HG03039 (cell line): ENCODE results near the gene CCL5.
A peak's percentile ranks its signal among the peaks of the same experiment; 100 is the strongest.

Source experiments
- ATAC-seq: cut with Tn5 transposase; IDR thresholded peaks from one replicate; pipeline ENCODE4 v1.9.1; 2021; ENCODE audit warnings: mild to moderate bottlenecking, moderate library complexity; ENCODE audit not compliant: unreplicated experiment

Gene CCL5

DNA sequence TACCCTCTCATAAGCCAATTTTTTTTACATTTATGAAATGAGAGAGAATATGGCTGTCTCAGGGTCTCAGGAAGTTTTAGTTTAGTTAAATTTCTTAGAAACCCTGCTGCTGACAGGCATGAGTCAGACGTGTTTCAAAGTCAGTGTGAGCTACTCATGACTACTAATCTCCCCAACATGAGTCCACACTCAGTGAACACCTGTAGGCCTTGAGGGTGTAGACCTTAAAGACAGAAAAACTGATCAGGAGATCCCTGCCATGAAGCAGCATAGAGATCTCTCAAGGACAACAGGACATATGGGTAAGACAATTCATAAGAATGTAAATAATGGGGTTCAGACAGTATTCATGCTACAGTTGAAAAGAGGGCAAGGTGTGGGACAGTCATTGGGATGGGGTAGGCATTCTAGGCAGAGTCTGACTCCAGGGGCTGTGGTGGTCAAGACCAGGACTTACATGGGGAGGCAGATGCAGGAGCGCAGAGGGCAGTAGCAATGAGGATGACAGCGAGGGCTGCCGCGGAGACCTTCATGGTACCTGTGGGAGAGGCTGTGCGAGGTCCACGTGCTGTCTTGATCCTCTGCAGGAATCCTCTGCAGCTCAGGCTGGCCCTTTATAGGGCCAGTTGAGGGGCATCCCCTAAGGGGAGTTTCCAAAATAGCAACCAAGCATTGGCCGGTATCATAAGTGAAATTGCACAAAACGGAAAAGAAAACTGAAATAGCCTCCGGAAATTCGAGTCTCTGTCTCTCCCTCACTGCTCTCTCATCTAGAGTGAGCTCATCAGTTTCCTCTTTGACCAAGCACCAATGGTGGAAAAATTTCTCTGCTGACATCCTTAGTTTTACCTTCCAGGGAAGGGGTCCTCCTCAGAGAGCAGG, at the start of gene CCL5:
TSS of gene CCL5 (minus strand) at position 588 of the 882 bp plus-strand sequence.
- ATAC-seq = peak; percentile 83

DNA sequence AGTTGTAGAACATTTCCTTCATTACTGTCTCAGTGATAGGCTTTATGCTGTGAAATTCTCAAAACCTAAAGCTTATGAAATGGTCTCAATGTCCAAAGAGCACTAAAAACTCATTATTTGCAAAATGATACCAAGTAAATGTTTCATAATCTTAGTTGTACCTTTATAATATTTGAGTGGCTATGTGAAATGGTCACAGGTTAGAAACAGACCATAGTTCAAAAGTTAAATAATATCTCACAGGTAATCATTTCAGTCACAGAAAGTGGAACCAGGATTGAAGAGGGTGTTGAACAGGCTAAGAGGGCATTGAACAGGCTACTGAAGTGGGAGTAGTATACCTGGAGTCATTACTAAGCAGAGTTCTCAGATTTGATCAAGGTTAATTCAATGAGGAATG, 47.6 kb upstream of the CCL5 start:
- ATAC-seq = no peak

DNA sequence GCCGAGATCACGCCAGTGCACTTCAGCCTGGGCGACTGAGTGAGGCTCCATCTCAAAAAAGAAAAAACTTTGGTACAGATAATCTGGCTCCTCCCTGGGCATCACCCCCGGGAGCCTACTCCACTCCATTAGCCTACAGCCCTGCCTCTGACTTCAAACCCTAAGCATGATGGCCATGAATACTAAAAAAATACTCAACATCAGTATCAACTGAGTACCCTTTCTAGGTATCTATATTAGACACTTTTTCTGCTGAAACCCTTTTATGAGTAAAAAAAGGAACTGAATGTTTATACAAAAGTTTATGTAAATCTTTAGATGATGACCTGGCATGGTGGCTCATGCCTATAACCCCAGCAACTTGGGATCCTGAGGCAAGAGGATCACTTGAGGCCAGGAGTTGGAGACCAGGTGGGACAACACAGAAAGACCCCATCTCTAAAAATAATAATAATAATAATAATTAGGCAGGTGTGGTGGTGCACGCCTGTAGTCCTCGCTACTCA, 43.5 kb upstream of the CCL5 start:
- ATAC-seq = no peak

DNA sequence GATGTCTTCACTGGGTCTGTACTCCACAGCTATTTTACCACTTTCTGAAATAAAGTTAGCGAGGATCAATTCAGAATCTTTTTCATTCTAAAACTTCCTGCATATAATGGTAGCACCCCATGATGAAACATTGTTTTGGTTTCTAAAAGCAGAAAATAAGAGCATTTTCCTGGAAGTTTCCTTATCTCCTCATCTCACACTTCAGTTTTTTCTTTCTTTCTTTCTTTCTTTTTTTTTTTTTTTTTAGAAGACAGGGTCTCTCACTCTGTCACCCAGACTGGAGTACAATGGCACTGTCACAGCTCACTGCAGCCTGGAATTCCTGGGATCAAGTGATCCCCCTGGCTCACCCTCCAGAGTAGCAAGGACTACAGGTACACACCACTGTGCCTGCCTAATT, 40.1 kb upstream of the CCL5 start:
- no peak for ATAC-seq

DNA sequence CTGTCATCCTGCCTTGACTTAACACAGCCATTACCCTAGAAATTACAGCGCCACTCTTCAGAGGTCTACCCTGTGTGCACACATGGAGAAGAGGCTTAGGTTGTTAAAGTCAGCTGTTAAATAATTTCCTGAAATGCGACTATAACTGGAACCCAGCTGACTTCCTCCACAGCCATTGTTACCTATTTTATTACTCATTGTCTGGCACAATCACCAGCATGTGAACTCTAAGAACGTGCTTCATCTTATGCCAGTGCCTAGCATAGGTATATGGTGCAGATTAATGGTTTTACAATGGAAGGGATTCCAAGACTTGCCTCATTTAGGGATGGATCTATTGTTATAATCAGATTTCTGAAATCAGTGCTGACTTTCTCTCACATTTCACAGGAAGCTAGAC, 38.5 kb upstream of the CCL5 start:
- no peak for ATAC-seq

DNA sequence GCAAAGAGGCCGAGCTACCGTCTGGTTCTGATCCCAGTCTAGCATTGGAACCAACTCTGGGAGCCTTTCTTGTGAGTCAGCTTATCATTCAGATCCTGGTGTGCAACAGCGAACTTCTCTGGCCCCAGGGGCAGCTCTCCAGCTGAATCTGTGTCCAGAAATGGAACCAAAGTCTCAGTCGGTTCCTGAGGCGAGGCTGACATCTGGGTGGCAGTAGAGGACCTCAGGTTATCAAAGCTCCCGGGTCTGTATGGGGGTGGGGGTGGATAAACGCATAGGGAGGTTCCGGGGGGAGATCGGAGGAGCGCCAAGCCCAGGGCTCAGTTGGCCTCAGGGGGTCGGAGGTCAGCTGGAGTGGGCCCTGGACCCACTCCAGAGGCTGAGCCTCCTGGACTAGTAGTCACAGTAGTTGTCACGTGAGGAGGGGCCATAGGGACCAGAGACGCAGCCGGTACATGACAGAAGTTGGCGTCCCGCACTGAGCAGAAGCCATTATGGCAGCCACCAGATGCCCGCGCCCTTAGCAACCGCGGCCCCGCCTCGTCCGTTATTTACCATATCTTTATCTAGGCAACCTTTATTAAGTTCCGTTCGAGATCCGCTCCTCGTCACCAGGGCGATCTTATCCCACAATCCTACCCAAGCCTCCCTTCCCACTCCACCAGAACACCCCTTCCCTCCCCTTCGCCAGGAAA, 37.5 kb upstream of the CCL5 start:
- ATAC-seq = no peak

DNA sequence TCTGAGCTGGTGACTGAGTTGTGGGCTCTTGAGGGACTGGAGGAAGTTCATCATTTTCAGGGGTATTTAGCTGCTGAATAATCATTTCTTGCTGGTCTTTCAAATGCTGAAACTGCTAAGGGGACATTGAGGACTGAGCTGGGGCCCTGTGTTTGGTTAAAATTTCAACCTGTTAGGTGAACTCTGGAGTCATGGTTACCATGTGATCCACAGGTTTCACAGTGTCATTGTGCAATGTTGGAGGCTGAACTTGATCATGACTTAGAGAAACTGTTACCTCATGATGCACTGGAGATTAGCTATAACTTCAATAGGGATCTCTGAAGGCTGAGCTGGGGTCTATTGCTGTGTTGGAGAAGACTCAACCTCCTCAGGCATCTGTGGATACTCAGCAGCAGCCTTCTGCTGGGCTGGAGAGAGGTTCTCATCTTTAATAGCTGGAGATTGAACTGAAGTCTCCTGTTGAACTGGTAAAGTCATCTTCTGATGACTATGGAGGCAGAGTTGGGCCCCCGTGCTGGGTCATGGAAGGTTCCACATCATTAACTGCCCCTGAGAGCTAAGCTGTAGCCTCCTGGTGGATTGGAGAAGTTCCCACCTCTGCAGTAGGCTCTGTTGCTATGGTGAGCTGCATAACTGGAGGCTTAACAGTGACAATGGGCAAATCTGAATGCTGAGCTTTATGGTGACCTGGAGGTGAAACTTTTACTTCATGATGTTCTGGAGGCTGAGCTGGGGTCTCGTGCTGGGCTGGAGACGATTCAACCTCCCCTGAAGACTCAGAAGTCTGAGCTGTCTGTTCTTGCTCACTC, 35.2 kb upstream of the CCL5 start:
- ATAC-seq = no peak

DNA sequence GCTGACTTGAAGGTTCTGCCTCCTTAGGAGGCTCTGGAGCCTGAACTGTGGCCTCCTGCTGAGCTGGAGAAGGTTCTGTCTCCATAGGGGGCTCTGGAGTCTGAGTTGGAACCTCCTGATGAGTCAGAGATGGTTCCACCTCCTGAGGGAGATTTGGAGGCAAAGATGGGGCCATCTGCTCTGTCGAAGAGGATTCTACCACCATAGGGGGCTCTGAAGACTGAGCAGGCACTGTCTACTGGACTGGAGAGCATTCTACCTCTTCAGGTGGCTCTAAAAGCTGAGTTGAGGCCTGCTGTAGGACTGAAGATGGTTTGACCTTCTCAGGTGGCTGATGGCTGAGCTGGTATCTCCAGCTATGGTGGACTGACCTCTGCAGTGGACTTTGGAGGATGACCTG, 34.2 kb upstream of the CCL5 start:
- no peak for ATAC-seq

DNA sequence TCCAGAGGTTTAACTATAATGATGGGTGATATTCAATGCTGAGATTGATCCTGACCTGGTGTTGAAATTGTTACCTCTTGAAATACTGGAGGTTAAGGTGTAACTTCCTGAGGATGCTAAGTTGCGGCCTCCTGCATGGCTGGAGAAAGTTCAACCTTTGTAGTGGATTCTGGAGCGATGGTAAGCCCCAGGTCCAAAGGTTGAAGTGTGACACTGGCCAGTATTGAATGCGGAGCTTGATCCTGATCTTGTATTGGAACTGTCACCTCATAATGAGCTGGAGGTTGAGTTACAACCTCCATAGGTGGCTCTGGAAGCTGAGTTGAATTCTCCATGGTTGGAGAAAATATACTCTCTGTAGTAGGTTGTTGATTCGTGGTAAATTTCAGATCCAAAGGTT, 33.4 kb upstream of the CCL5 start:
- ATAC-seq = no peak

DNA sequence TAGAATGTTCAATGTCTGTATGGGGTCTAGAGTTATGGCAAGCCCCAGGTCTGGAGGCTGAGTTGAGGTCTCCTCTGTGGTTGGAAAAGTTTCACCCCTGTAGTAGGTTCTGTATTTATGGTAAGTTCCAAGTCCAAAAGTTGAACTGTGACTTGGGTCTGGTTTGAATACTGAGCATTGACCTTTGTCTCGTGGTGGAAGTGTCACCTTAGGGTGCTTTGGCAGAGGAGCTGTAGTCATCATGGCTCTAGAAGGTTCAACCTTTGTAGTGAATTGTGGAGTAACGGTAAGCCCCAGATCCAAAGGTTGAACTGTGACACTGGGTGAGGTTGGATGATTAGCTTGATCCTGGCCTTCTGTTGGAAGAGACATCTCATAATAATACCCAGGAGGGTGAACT, 32.8 kb upstream of the CCL5 start:
- ATAC-seq = no peak

DNA sequence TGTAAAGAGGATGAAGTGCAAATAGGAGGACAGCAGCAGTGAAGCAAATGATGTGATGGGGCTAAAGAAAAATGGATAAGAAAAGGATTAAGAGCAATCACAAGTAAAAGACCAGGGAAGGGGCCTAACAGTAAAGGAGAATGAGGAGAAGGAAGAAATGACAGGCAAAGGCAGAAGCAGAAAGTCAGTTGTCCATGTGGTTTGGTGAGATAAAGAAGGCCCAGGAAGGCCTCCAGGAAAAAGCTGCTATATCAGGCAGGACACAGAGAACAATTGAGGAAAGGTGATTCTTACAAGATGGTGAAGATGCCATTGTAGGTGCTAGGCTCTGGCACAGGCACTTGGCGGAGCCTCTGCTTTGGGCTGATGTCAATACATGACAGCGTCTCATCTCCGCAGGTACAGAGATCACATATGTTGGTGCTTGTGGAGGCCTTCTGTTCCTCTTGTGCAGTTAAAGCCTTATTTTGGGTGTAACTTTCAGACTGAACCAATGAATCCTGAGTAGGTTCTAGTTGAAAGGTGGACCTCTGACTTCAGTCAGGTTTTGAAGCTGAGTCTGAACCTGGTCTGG, 32.3 kb upstream of the CCL5 start:
- no peak for ATAC-seq

DNA sequence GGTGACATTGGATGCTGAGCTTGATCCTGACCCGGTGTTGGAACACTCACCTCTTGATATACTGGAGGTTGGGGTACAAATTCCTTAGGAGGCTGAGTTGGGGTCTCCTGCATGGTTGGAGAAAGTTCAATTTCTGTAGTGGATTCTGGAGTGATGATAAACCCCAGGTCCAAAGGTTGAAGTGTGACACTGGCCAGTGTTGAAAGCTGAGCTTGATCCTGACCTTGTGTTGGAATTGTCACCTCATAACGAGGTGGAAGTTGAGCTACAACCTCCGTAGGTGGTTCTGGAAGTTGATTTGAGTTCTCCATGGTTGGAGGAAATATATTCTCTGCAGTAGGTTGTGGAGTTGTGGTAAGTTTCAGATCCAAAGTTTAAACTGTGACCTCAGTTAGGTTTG, 29.2 kb upstream of the CCL5 start:
- ATAC-seq = no peak

DNA sequence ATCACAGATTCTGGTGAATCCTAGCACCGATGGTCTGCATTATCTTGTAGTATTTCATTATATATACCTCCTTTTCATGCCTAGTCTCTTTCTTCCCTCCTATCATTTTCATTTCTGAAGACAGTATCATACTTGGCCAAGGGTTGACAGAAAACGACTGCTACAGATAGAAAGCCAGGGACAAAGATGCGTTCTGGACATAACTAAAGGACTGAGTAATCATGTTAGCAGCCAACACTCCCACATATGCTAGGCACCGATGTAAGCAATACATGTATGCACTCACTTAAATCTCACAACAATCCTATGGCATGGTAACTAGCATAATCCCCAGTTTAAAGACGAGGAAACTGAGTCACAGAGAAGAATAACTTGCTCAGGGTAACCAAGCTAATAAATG, 27.5 kb upstream of the CCL5 start:
- no peak for ATAC-seq

DNA sequence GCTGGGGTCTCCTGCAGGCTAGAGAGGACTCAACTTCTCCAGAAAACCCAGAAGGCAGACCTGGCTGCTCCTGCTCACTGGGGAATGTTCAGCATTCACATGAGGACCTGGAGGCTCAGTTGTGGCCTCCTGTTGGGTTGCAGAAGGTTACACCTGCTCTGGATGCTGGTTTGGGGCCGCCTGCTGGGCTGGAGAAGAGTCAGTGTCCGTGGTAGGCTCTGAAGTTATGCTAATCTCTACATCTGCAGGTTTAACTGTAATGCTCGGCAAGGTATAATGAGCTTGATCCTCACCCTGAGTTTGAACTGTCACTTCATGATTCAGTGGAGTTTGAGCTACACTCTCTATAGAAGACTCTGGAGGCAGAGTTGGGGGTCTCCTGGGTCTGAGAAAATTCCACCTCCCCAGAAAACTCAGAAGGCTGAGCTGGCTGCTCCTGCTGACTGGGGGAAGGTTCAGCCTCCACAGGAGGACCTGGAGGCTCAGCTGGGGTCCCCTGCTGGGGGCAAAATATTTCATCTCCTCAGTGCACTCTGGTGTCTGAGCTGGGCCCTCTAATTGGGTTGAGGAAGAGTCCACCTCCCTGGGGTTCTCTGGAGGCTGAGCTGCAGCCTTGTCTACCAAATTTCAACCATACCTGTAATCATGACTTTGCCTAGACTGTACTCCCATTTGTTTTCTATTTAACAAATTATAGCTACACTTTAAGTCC, 26.9 kb upstream of the CCL5 start:
- ATAC-seq = no peak

DNA sequence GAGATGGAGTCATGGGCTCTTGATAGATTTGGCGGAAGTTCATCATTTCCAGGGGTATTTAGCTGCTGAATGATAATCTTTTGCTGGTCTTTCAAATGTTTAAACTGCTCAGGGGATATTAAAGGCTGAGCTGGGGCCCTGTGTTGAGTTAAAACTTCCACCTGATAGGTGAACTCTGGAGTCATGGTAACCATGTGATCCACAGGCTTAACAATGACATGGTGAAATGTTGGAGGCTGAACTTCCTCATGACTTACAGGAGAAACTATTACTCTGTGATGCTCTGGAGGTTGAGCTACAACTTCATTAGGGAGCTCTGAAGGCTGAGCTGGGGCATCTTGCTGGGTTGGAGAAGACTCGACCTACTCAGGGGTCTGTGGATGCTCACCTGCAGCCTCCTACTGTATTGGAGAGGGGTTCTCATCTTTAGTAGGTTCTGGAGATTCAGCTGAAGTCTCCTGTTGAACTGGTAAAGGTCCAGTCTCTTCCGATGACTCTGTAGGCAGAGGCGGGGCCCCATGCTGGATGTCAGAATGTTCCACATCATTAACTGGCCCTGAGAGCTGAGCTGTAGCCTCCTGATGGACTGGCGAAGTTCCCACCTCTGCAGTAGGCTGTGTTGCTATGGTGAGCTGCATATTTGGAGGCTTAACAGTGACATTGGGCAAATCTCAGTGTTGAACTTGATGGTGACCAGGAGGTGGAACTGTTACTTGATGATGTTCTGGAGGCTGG, 26.2 kb upstream of the CCL5 start:
- ATAC-seq = no peak

DNA sequence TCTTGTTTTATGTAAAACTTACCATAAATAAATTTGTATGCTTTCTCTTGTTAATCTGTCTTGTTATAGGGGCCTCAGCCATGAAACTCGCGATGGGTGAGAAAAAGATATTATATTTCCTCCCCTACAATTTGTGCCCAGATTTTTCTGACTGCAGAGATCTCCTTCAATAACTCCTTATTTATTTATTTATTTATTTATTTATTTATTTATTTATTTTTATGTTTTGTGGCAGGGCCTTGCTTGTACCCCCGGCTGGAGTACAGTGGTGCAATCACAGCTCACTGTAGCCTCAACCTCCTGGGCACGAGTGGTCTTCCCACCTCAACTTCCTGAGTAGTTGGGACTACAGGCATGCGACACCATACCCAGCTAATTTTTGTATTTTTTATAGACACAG, 23.3 kb upstream of the CCL5 start:
- ATAC-seq = no peak

DNA sequence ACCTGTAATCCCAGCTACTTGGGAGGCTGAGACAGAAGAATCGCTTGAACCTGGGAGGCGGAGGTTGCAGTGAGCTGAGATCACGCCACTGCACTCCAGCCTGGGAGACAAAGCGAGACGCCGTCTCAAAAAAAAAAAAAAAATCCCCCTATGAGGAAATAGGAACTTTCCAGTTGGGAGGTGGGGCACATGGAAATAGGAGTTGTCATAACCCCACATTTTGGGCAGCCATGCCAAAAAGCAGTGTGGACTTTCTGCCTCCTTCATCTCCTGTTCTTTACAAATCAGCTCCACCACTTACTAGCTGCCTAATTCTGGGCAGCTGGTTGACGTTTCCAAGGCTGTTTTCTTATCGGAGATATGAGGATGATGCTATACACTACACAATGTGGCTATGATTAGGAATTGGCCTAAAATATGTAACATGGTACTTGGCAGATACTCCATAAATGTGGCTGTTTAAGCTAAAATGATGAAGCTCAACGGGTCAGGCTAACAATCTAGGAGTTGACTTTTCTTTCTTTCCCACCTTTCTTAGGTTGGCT, 21.5 kb upstream of the CCL5 start:
- no peak for ATAC-seq

DNA sequence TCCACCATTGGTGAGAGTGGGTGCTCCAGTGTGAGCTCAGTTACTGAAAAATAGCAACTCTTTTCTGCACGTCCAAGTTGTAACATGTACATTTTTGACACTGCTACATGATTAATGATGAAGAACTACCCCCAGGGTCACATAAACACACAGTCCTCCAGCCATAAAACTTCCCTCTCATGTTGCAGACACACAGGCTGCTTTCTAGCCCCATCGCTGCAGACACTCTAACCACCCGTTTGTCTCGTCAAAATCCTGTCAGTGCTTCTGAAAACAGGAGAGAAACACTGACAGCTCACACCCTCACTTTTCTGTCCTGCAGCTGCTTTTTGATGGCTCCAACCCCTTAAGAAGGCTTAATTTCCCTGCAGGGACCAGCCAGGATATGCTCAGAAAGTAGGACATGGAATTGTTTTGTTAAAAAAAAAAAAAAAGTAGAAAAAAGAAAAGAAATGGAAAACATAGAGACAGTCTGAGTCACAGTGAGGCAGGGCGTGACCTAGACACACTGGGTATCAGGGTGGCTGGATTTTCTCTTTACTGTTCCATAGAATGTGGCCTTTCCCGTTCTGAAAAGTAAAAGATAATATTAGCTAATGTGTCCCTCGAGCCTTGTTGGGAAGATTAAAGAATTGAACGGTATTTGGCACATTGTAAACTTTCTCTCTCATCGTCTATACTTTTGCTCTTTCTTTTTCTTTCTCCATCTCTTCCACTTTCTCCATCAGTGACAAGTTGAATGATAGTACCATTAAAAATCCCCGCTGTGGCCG, 20.7 kb upstream of the CCL5 start:
- no peak for ATAC-seq

DNA sequence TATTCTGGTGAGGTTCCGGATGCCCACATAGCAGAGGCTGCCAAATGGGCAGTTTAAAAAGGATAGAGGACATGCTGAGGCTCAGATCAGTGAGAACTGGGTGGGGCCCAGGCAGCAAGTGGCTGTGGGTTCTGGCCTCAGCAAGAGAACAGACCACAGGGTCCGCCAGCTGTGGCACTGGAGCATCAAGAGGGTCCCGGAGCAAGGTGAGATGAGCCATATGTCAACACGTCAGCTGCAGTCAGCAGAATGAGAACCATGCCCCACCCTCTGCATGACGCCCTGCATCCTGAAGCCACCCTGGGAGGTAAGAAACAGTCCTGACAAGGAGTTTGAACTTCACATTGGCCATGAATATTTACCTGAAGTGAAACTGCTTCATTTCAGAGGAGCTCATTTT, 20.1 kb upstream of the CCL5 start:
- ATAC-seq = no peak
